H1 (cell line): ENCODE results near the gene MYO1G. TPM values are rescaled to one million over a fixed set of nuclear protein-coding genes. Genes with fewer than 3 reads are reported as not detected.

ENCODE experiments used
- ASH2L ChIP-seq: fragments of 200-600, 300-600 bp; sonication (generic); IDR thresholded peaks from one replicate; pipeline ENCODE4 v1.7.1; 2017; ENCODE audit warnings: low read length
- BACH1 ChIP-seq: IDR thresholded peaks from 2 replicates; pipeline ENCODE4 v1.6.1; 2012; ENCODE audit warnings: low read length, improper control_type of control experiment
- CEBPB ChIP-seq: IDR thresholded peaks from 2 replicates; pipeline ENCODE4 v1.6.1; 2012; ENCODE audit warnings: low read depth, low read length
- CREB1 ChIP-seq: IDR thresholded peaks from 2 replicates; pipeline ENCODE4 v1.6.1; 2012; ENCODE audit warnings: inconsistent platforms
- POLR2A ChIP-seq, 2 experiments: IDR thresholded peaks; 1 replicate in 1 of 2; 2 replicates in 1 of 2; pipeline ENCODE4 v1.6.1; 2011; ENCODE audit warnings: low read depth in 2 of 2, low read length in 2 of 2, mild to moderate bottlenecking in 2 of 2; ENCODE audit errors: control extremely low read depth in 1 of 2
- polyA plus RNA-seq, 7 experiments: library from polyadenylated mRNA; depleted of rRNA in 3 of 7; stranded (reverse) in 5 of 7; unstranded in 2 of 7; fragments of >200 nt in 5 of 7; fragments of 200-250 nt in 2 of 7; gene quantifications; 1 replicate in 5 of 7; 2 replicates in 1 of 7; 4 replicates in 1 of 7; pipeline versions ENCODE4 v1.2.1 to v1.2.3, GENCODE V29; 2011 to 2013; ENCODE audit warnings: missing spikeins in 2 of 7, mixed read lengths in 2 of 7
- total RNA-seq: library from RNA; stranded (reverse); fragmentation: NEBNext Ultra II Directional; extraction: Animal tissue kit (Norgen Biotek cat#: 25700); gene quantifications from 2 replicates; pipeline ENCODE4 v1.2.1, GENCODE V29; 2021
- TF ChIP-seq, protein P1 (sequence below): IDR thresholded peaks from 2 replicates; pipeline ENCODE4 v1.6.1; 2012; ENCODE audit warnings: low read length, inconsistent platforms

Gene MYO1G
- total and polyA plus RNA-seq, 2 of the 8 experiments (the other 6 are each of a cell fraction or from before 2014, with no cell fraction given) = 0.08 to 0.19 TPM

DNA sequence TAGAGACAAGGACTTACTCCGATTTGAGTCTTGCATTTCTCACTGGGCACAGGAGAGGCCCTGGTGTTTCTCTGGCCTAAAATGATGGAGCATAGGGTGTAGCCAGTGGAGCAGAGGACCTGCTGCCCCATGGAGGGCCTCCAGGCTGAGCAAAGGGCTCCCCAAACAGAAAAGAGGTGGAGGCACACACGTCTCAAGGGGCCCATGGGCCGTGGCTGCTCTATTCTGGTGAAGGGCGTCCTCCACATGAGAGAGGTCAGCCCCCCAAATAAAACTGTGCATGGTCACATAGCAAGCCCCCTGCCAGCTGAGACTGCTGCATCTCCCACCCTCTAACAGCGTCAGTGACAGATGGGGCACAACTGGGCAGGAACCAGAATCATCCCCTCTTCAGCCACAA, 41.4 kb downstream of the MYO1G start (continued):
- TF ChIP-seq BACH1 = no peak
- no peak for TF ChIP-seq ASH2L
- TF ChIP-seq CEBPB = no peak
- no peak for TF ChIP-seq POLR2A (IDR thresholded peaks at IDR 0.05; ENCODE audit: control extremely low read depth in 1 of 2, low read depth in 2 of 2, low read length in 2 of 2)
- TF ChIP-seq, protein P1, sequence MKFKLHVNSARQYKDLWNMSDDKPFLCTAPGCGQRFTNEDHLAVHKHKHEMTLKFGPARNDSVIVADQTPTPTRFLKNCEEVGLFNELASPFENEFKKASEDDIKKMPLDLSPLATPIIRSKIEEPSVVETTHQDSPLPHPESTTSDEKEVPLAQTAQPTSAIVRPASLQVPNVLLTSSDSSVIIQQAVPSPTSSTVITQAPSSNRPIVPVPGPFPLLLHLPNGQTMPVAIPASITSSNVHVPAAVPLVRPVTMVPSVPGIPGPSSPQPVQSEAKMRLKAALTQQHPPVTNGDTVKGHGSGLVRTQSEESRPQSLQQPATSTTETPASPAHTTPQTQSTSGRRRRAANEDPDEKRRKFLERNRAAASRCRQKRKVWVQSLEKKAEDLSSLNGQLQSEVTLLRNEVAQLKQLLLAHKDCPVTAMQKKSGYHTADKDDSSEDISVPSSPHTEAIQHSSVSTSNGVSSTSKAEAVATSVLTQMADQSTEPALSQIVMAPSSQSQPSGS = no peak
- TF ChIP-seq CREB1 = no peak
